GM18951 (cell line): ENCODE results near the gene NCAPD3.

ENCODE experiments used
- POLR2A ChIP-seq: IDR thresholded peaks from 4 replicates; pipeline ENCODE4 v1.6.1; 2011; ENCODE audit warnings: mild to moderate bottlenecking; ENCODE audit not compliant: insufficient read length, insufficient read depth; ENCODE audit errors: extremely low read depth
- in situ Hi-C: fragments of 300-500 bp; cut with MboI; formaldehyde crosslinking; loops from one replicate; pipeline ENCODE4 v1.12.0; 2022; ENCODE audit warnings: low sequenced_read_pairs, mixed read lengths, inconsistent platforms; ENCODE audit not compliant: unreplicated experiment

Gene NCAPD3

GRCh38 chr11:134153147-134153905 is 70.4 kb downstream of the NCAPD3 start:
- TF ChIP-seq POLR2A, result no peak
- in situ Hi-C loops, result no loop called here

- no peak for TF ChIP-seq POLR2A
- in situ Hi-C loops, result no loop called here
Measured at GRCh38 chr11:134152696-134153095, 71.1 kb downstream of the NCAPD3 start.

- no peak for TF ChIP-seq POLR2A
- in situ Hi-C loops, result no loop called here
Measured at GRCh38 chr11:134151083-134151747, 72.6 kb downstream of the NCAPD3 start.

- TF ChIP-seq POLR2A, result no peak
- in situ Hi-C loops, result no loop called here
Measured at GRCh38 chr11:134150195-134150903, 73.4 kb downstream of the NCAPD3 start.

- TF ChIP-seq POLR2A, result no peak
- in situ Hi-C loops, result no loop called here
Measured at GRCh38 chr11:134149371-134149770, 74.4 kb downstream of the NCAPD3 start.

- TF ChIP-seq POLR2A, result no peak
- in situ Hi-C loops, result no loop called here
Measured at GRCh38 chr11:134146598-134146997, 77.2 kb downstream of the NCAPD3 start.

GRCh38 chr11:134145715-134146114 is 78.1 kb downstream of the NCAPD3 start:
- in situ Hi-C loops, result no loop called here
- no peak for TF ChIP-seq POLR2A

GRCh38 chr11:134144744-134145143 is 79.0 kb downstream of the NCAPD3 start:
- no peak for TF ChIP-seq POLR2A
- in situ Hi-C loops, result no loop called here

- TF ChIP-seq POLR2A, result no peak
- in situ Hi-C loops, result no loop called here
Measured at GRCh38 chr11:134143801-134144200, 80.0 kb downstream of the NCAPD3 start.

- in situ Hi-C loops, result no loop called here
- no peak for TF ChIP-seq POLR2A
Measured at GRCh38 chr11:134142536-134142935, 81.2 kb downstream of the NCAPD3 start.

- in situ Hi-C loops, result no loop called here
- TF ChIP-seq POLR2A, result no peak
Measured at GRCh38 chr11:134140961-134141490, 82.7 kb downstream of the NCAPD3 start.

GRCh38 chr11:134139873-134140331 is 83.9 kb downstream of the NCAPD3 start:
- TF ChIP-seq POLR2A, result no peak

GRCh38 chr11:134139303-134139872 is 84.4 kb downstream of the NCAPD3 start:
- in situ Hi-C loops, result no loop called here
- no peak for TF ChIP-seq POLR2A

More at GRCh38 chr11:134139873-134140331, 83.9 kb downstream of the NCAPD3 start:
- in situ Hi-C loops, result no loop called here
